BE2C (cell line): ENCODE measurements around the gene ESRRA.
A peak's percentile ranks its signal among the peaks of the same experiment; 100 is the strongest.

ENCODE experiments used
- DNase-seq: peaks from one replicate; pipeline ENCODE4 v3.0.0-alpha.2; 2020
- H3K27me3 ChIP-seq: fragments of 250-450 bp; sonication (Bioruptor Pico); 2 replicates; pipeline ENCODE4 v1.5.1; 2020; ENCODE audit warnings: mild to moderate bottlenecking
- H3K36me3 ChIP-seq: fragments of 250-450 bp; sonication (Bioruptor Pico); 2 replicates; pipeline ENCODE4 v1.5.1; 2020; ENCODE audit warnings: mild to moderate bottlenecking
- H3K4me1 ChIP-seq: fragments of 250-450 bp; sonication (Bioruptor Pico); 2 replicates; pipeline ENCODE4 v1.5.1; 2020
- H3K4me3 ChIP-seq: 2 replicates; pipeline ENCODE4 v1.5.1; 2011; ENCODE audit warnings: low read depth, low read length
- H3K9me3 ChIP-seq: fragments of 250-450 bp; sonication (Bioruptor Pico); 2 replicates; pipeline ENCODE4 v1.5.1; 2020
- TF ChIP-seq, protein P1 (sequence below): IDR thresholded peaks from 2 replicates; pipeline ENCODE4 v1.5.1; 2012; ENCODE audit warnings: mild to moderate bottlenecking, low read depth, low read length

The ESRRA gene

DNA sequence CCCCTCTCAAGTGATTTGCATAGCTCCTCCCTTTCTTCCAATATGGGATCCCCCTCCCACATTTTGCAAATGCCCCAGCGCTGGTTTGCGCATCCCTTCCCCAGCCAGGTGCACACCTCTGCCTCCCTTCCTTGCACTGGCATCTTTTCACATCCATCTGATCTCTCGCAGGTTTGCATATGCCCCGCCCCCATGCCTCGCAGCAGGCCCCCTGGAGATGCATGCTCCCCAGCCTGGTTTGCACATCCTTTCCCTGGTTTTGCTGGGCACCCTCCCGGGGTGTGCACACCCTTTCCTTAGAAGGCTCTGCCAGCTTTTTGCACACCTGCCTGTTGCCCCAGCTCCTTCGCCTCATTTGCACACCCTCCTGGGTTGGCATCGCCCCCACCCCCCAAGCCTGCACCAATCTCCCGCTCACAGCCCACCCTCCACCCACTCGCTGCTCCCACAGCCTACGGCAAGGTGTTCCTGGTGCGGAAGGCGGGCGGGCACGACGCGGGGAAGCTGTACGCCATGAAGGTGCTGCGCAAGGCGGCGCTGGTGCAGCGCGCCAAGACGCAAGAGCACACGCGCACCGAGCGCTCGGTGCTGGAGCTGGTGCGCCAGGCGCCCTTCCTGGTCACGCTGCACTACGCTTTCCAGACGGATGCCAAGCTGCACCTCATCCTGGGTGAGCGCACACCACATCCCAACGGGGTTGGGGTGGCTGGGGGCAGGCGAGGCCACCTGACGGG lies 54.6 kb downstream of the ESRRA start:
- no peak for DNase-seq
- Histone ChIP-seq H3K4me1 (peaks cover 4% of the 10 kb centered on the region; the same call in 1 of the 2 replicates), H3K4me3 (peak overlapping the region; percentile 63), H3K27me3 (no peaks in the 10 kb centered on the region), H3K9me3 (no peaks in the 10 kb centered on the region), H3K36me3 (no peaks in the 10 kb centered on the region)
- TF ChIP-seq, protein P1, sequence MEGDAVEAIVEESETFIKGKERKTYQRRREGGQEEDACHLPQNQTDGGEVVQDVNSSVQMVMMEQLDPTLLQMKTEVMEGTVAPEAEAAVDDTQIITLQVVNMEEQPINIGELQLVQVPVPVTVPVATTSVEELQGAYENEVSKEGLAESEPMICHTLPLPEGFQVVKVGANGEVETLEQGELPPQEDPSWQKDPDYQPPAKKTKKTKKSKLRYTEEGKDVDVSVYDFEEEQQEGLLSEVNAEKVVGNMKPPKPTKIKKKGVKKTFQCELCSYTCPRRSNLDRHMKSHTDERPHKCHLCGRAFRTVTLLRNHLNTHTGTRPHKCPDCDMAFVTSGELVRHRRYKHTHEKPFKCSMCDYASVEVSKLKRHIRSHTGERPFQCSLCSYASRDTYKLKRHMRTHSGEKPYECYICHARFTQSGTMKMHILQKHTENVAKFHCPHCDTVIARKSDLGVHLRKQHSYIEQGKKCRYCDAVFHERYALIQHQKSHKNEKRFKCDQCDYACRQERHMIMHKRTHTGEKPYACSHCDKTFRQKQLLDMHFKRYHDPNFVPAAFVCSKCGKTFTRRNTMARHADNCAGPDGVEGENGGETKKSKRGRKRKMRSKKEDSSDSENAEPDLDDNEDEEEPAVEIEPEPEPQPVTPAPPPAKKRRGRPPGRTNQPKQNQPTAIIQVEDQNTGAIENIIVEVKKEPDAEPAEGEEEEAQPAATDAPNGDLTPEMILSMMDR: no peak

DNA sequence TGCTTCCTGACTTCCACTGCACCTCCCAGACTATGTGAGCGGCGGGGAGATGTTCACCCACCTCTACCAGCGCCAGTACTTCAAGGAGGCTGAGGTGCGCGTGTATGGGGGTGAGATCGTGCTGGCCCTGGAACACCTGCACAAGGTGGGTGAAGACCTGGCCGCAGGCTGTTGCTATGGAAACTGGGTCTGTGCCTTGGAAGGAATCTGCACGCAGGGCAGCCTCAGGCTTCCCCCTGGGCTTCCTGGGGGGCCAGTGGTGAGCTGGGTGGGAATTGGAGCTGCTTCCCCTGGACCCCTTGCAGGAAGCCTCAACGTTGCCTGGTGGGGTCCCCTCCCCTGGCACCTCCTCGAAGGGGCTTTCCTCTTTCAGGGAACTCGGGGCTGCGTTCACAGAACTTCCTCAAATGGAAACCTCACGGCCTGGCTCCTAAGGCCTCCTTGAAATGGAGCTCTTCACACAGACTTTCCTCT lies 55.2 kb downstream of the ESRRA start:
- Histone ChIP-seq H3K4me1 (peaks cover 4% of the 10 kb centered on the region; the same call in 1 of the 2 replicates), H3K36me3 (peaks cover 3% of the 10 kb centered on the region; the same call in 1 of the 2 replicates), H3K4me3 (no peak overlapping the region), H3K9me3 (no peaks in the 10 kb centered on the region), H3K27me3 (no peaks in the 10 kb centered on the region)
- DNase-seq: no peak
- TF ChIP-seq, protein P1: no peak

DNA sequence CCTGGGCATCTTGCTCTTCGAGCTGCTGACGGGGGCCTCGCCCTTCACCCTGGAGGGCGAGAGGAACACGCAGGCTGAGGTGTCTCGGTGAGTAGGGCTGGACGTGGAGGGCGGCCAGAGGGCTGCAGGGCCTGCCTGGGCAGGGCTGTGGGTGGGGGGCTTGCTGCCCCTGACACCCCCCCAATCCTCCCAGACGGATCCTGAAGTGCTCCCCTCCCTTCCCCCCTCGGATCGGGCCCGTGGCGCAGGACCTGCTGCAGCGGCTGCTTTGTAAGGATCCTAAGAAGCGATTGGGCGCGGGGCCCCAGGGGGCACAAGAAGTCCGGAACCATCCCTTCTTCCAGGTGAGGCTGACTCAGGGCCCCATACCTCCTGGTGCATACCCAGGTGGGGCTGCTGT lies 56.3 kb downstream of the ESRRA start:
- TF ChIP-seq, protein P1: no peak
- H3K36me3 ChIP-seq: peaks cover 3% of the 10 kb centered on the region; the same call in 1 of the 2 replicates

DNA sequence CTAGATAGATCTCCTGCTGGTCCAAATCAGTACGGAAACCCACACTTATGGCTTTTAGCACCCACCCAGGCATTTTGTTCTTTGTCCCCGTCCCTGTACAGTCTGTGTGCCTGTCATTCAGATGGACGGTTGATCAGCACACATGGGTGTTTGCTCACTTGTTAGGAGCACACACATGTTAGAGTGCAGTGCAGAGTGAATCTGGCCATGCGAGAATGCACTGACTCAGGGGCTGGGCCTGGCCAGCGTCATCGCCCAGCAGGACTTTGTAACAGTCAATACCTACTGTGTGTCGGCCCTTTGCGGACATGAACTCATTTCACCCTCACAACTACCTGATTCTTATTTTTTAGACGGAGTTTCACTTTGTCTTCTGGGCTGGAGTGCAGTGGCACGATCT lies 57.0 kb downstream of the ESRRA start:
- Histone ChIP-seq H3K4me3 (no peak overlapping the region), H3K9me3 (no peaks in the 10 kb centered on the region), H3K36me3 (peaks cover 3% of the 10 kb centered on the region; the same call in 1 of the 2 replicates), H3K27me3 (no peaks in the 10 kb centered on the region), H3K4me1 (peaks cover 4% of the 10 kb centered on the region; the same call in 1 of the 2 replicates)
- no peak for DNase-seq
- TF ChIP-seq, protein P1: no peak

More for the DNA sequence above, 56.3 kb downstream of the ESRRA start:
- Histone ChIP-seq H3K4me1 (peaks cover 4% of the 10 kb centered on the region; the same call in 1 of the 2 replicates), H3K4me3 (no peak overlapping the region), H3K9me3 (no peaks in the 10 kb centered on the region), H3K27me3 (no peaks in the 10 kb centered on the region)
- DNase-seq: no peak

DNA sequence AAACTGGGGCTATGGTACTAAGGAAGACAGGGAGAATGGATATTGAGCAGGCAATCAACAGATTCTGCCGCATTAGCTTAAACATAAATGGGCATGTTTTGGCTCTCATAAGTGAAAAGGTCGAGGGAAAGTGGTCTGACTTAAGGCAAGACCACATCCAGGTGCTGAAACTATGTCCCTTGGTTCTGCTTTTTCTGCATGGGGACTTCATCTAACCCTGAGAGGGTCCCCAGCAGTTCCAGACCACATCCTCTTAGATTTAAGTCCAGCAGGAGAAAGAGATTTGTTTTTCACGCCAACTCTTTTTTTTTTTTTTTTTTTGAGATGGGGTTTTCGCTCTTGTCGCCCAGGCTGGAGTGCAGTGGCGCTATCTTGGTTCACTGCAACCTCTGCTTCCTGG lies 59.1 kb downstream of the ESRRA start:
- TF ChIP-seq, protein P1: no peak
- Histone ChIP-seq H3K27me3 (no peaks in the 10 kb centered on the region), H3K4me1 (no peaks in the 10 kb centered on the region), H3K9me3 (no peaks in the 10 kb centered on the region), H3K36me3 (peaks cover 3% of the 10 kb centered on the region; the same call in 1 of the 2 replicates), H3K4me3 (no peak overlapping the region)
- no peak for DNase-seq

DNA sequence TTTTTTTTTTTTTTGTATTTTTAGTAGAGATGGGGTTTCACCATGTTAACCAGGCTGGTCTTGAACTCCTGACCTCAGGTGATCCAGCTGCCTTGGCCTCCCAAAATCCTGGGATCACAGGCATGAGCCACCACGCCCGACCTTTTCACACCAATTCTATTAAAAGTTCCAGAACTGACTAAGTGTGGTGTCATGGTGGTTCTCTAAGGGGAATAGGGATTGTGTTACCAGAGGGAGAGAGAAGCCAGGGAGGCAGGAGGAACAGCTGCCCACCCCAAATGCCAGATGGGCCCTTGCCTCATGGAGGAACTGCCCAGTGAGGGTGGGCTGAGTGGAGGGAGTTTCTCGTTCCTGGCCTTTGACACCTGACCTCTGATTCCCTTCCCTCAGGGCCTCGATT lies 59.6 kb downstream of the ESRRA start:
- Histone ChIP-seq H3K36me3 (peaks cover 3% of the 10 kb centered on the region; the same call in 1 of the 2 replicates), H3K27me3 (no peaks in the 10 kb centered on the region), H3K9me3 (no peaks in the 10 kb centered on the region), H3K4me3 (no peak overlapping the region), H3K4me1 (no peaks in the 10 kb centered on the region)
- TF ChIP-seq, protein P1: no peak
- DNase-seq: no peak
